Psoas muscle (tissue), 8 donors: ENCODE measurements around the gene GALT. TPM values are rescaled to one million over a fixed set of nuclear protein-coding genes. Genes with fewer than 3 reads are reported as not detected.

Experiments
- ATAC-seq, 4 donors: fragments of 200-7000 bp; cut with Tn5 transposase; one replicate each; pipeline ENCODE4 v1.9.1; 2020; ENCODE audit warnings: moderate library complexity in 3 of 4, mild to moderate bottlenecking in 2 of 4
- DNase-seq, 2 donors: peaks; one replicate each; pipeline ENCODE4 v3.0.0-alpha.2; 2020
- H3K27ac ChIP-seq: fragments of 200-600 bp; one replicate; pipeline ENCODE4 v1.8.0; 2022
- H3K27me3 ChIP-seq, 3 donors: fragments of 200-600 bp in 1 of 3; one replicate each; pipeline versions ENCODE4 v1.6.1 to v1.8.0; 2013 to 2022; ENCODE audit warnings: low read length in 2 of 3, mild to moderate bottlenecking in 2 of 3, moderate library complexity in 1 of 3; ENCODE audit not compliant: insufficient read depth in 3 of 3
- H3K36me3 ChIP-seq, 2 donors: fragments of 200-600 bp in 1 of 2; one replicate each; pipeline versions ENCODE4 v1.6.1 to v1.8.0; 2013 to 2022; ENCODE audit warnings: low read depth in 1 of 2, mild to moderate bottlenecking in 1 of 2, moderate library complexity in 1 of 2; ENCODE audit not compliant: insufficient read depth in 1 of 2
- H3K4me1 ChIP-seq: fragments of 200-600 bp; one replicate; pipeline ENCODE4 v1.8.0; 2022
- H3K4me3 ChIP-seq: fragments of 200-600 bp; one replicate; pipeline ENCODE4 v1.8.0; 2022; ENCODE audit warnings: mild to moderate bottlenecking
- H3K9me3 ChIP-seq: fragments of 200-600 bp; one replicate; pipeline ENCODE4 v1.8.0; 2022
- WGBS, 3 donors: extraction: QIAGEN DNeasy Blood & Tissue Kit; methylation state at CpG; one replicate each; pipeline versions ENCODE4 v1.1.6 to v1.1.7; 2013; 5-methylcytosine and 5-hydroxymethylcytosine counted together
- intact Hi-C, 2 donors: fragments of 100-400 bp; cut with DNase I; formaldehyde crosslinking; loops; one replicate each; pipeline versions ENCODE4 v1.11.0 to v1.14.2; 2022
- polyA plus RNA-seq, 3 donors: library from polyadenylated mRNA; stranded (reverse); fragments of 200-250 nt; gene quantifications; one replicate each; pipeline ENCODE4 v1.2.3, GENCODE V29; 2013
- total RNA-seq, 4 donors: library from RNA; stranded (reverse); fragmentation: NEBNext Ultra II Directional in 2 of 4; extraction: Animal tissue kit (Norgen Biotek cat#: 25700) in 2 of 4; gene quantifications; one replicate each; pipeline versions ENCODE4 v1.2.1 to v1.2.4, GENCODE V29; 2021 to 2023
- TF ChIP-seq, protein P1 (sequence below): fragments of 200-600 bp; IDR thresholded peaks from one replicate; pipeline ENCODE4 v1.8.0; 2022; ENCODE audit warnings: antibody characterized with exemption
- donor health status: healthy with polysubstance abuse.
- donor health status: DM: no; HTN: no; CAD: no; lungs with moderate emphysema.
- donor health status: Bipolar disorder and iron deficiency.
- donor health status: healthy.
- donor health status: DM: yes; HTN: yes; CAD: no.
- donor health status: DM: no; HTN: no; CAD: no.
- donor health status: DM: no; HTN: no; CAD: no.
- donor health status: DM: yes; HTN: yes; CAD: no.

GALT gene
- total and polyA plus RNA-seq, 7 donors: 9.5 to 40.6 (median 17.7) TPM

DNA sequence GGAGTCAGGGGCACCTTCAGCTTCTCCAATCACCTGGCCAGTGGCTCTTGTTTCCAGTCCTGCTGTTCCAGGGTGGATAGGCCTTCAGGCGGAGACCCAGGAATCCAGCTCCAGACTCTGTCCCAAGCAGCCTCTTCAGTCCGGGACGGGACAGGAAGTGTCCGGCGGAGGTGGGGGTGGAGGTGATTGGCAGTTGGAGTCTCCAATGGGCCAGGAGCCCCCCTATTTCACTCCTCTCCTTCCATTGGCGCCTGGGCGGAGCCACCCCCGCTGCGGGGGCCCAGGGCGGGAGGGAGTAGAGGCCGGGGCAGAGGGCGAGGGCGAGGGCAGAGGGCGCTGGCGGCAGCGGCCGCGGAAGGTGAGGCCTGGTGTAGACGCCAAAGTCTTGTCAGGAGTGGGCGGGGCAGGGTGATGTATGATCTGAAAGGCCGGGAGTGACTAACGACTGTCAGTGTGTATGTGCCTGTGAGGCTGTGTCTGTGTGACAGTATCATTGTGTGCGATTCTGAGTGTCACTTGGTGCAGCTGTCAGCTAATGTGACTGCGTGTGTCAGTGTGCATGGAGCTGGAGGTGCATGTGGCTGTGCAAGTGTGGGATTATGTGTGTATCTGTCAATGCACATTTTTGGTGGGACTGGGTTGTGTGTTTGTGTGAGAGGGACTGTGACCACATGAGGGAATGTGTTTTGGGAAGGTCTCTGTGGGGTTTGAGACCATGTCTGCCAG, 5.6 kb downstream of the GALT start, which contains the start of gene IL11RA:
TSS of gene IL11RA (plus strand) at position 310 of the 726 bp plus-strand sequence. CDS start 3,033 bp downstream, outside the sequence.
- TF ChIP-seq, protein P1, sequence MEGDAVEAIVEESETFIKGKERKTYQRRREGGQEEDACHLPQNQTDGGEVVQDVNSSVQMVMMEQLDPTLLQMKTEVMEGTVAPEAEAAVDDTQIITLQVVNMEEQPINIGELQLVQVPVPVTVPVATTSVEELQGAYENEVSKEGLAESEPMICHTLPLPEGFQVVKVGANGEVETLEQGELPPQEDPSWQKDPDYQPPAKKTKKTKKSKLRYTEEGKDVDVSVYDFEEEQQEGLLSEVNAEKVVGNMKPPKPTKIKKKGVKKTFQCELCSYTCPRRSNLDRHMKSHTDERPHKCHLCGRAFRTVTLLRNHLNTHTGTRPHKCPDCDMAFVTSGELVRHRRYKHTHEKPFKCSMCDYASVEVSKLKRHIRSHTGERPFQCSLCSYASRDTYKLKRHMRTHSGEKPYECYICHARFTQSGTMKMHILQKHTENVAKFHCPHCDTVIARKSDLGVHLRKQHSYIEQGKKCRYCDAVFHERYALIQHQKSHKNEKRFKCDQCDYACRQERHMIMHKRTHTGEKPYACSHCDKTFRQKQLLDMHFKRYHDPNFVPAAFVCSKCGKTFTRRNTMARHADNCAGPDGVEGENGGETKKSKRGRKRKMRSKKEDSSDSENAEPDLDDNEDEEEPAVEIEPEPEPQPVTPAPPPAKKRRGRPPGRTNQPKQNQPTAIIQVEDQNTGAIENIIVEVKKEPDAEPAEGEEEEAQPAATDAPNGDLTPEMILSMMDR: no peak
- H3K4me3 ChIP-seq: peak within 1 kb of the TSS; percentile 68
- no peaks in the 10 kb centered on the region for H3K27me3 ChIP-seq
- ATAC-seq (peak; percentile 91), DNase-seq (peak; percentile 93 to 96)
- peak within 1 kb of the TSS; percentile 88 for H3K27ac ChIP-seq
- H3K9me3 ChIP-seq: no peaks in the 10 kb centered on the region
- peaks cover 0 to 34% of the 10 kb centered on the region in 2 donors for H3K36me3 ChIP-seq
- intact Hi-C loops: no loop called here
- H3K4me1 ChIP-seq: peaks cover 51% of the 10 kb centered on the region
- 1 to 2% (median 2%) methylated on average over 24 of the region's 24 CpGs for WGBS, 3 donors

DNA sequence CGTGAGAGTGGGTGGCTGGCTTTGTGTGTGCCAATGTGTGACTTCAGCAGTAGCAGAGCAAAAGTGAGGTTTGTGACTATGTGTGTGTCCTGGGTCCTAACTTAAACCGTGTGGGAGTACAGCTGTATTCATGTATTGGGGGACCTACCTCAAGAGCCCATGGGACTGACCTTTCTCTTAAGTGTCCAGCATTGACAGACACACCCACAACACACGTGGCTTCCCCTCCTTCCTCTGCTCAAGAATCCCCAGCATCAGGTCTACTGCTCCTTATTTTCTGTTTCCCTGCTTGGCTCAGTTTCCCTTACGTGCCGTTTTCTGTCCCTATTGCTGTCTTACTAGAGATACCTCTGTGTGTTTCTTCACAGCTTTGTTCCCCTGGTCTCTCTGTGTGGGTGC, 6.1 kb downstream of the GALT start:
- no peaks in the 10 kb centered on the region for H3K27me3 ChIP-seq
- H3K27ac ChIP-seq: peak overlapping the region; percentile 88
- no peak for DNase-seq
- peaks cover 48% of the 10 kb centered on the region for H3K4me1 ChIP-seq
- 6 to 13% (median 10%) methylated on average over 5 of the region's 5 CpGs for WGBS, 3 donors
- intact Hi-C loops: no loop called here
- H3K4me3 ChIP-seq: peak overlapping the region; percentile 68
- peak in 1 of 4 donors; percentile 9 for ATAC-seq
- no peaks in the 10 kb centered on the region for H3K9me3 ChIP-seq
- TF ChIP-seq, protein P1: no peak
- H3K36me3 ChIP-seq: peaks cover 0 to 34% of the 10 kb centered on the region in 2 donors

DNA sequence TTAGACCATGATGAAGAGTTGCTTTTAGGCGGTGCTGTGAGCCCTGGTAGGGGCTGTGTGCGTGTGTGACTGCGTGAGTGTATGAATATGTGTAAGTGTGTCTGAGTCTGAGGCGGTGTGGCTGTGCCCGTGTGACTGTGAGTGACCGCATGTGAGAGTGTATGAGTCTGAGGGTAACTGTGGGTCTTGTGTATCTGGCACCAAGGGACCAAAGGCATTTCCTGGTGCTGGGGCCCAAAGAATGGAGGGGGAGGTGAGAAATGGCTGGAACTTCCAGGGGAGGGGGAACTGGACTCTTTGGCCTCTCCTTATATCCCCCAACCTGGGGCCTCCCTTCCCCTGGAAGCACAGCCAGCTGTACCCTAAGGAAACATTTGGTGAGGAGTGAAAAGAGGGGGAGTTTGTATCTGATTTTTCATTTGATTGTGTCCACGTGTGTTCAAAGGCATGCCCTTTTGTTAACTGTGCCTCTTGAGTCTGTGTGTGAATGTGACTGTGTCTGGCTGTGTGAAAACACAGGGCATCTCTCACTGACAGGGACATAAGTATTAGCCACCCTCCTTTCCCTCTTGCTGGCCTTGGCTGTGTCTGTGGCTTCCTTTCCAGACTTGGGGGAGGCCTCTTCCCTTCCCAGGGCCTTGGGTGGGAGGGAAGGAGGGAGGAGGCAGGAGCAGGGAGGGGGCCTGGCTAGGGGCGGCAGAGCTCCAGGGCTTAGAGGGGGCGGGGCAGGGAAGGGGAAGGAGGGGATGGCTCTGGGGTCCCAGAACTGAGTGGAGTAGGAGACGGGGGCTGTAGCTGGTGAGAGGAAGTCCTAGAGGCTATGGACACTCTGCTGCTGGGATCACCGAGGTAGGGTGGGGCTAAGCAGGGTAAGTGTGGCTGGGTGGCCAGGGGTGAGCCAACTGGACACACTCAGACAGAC, 6.9 kb downstream of the GALT start:
- no peak for ATAC-seq
- Histone ChIP-seq H3K4me1 (peaks cover 40% of the 10 kb centered on the region), H3K4me3 (peak overlapping the region; percentile 68), H3K36me3 (peaks cover 0 to 29% of the 10 kb centered on the region in 2 donors), H3K27ac (peak overlapping the region; percentile 88), H3K27me3 (no peaks in the 10 kb centered on the region), H3K9me3 (no peaks in the 10 kb centered on the region)
- 35 to 51% (median 46%) methylated on average over 9 to 11 of the region's 11 CpGs for WGBS, 3 donors
- intact Hi-C loops: no loop called here
- DNase-seq: no peak
- TF ChIP-seq, protein P1: no peak

DNA sequence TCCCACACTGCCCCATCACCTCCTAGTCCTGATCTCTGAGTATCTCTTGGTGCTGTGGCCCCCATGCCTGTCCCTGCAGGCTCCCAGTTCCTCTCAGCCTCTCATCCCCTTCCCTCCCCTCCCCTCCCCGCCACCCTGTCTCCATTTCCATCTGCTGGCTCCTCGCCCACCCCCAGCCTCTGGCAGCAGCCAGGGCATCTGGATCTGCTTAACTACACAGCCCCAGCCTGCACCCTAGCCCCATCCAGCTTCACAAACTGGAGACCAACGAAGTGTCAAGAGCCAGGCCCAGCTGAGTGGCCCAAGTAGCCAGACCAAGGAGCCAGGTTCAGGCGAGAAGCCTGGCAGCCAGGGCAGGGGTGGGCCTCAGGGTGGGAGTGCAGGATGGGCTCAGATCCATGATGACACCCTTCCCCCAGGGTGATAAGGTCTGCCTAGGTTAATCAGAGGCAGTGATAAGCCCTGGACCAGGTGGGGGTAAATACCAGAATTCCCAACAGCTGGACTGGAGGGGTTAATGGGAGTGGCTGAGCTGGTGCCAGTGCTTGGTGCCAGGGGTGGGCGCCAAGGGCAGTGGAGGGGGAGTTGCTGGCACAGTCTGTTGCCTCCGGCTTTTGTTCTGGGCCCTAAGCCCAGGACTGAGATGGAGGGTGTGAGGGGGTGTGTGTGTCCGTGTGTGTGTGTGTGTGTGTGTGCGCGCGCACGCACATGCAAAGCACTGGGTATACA, 8.0 kb downstream of the GALT start:
- TF ChIP-seq, protein P1: no peak
- H3K4me3 ChIP-seq: no peak overlapping the region
- no peaks in the 10 kb centered on the region for H3K27me3 ChIP-seq
- 9 to 37% (median 26%) methylated on average over 11 of the region's 11 CpGs for WGBS, 3 donors
- peaks cover 0 to 18% of the 10 kb centered on the region in 2 donors for H3K36me3 ChIP-seq
- ATAC-seq (peak in 2 of 4 donors; percentile 7 to 38), DNase-seq (peak; percentile 80 to 89)
- no peaks in the 10 kb centered on the region for H3K9me3 ChIP-seq
- H3K27ac ChIP-seq: peak overlapping the region; percentile 88
- H3K4me1 ChIP-seq: peaks cover 37% of the 10 kb centered on the region
- intact Hi-C loops: no loop called here
